ENCODE measurements around the gene PRKCH.

PRKCH gene

DNA sequence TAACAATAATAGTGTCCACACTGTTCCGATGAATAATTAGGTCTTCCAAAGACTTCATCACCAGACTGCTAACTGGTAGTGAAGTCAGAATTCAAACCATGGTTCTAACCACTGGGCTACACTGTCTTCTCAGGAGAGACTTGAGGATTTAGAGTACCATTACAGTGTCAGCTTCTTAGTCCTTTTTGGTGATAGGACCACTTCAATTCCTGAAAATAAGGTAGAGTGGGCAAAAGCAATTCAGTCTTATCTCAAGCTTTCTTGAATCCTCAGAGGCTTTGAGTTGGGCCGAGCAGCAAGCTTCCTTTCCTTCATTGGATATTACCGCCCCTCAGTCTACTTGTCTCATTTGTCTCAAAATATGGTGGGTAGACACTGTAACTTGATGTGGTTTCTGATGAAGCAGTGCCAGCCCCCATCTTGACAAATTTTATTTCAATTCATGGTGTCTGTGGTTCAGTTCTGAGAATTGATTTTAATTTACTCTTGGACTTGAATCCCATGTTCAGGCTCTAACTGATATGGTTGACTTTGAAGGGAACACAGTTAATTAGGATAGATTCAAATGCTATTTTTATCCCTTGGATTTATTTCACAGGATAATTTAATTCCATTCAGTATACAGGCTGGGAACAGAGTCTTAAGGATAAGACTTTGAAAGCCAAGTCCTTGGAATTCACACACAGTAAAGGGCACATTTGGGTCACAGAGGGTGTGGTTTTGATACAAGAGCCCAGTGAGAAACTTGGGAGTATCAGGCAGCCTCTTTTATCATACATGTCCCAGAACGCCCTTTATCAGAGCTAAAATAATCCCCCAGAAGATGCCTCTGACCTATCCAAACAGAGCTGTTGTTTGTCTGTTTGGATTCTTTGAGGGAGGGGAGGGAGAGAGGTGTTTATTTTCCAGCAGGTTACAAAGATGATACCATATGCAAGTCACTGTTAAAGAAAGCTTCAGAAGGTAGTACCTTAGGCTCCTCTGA is 167.3 kb downstream of the PRKCH start:
- TF ChIP-seq REST (IDR thresholded peaks at IDR 0.05; ENCODE audit: insufficient read depth in 1 of 2, low read depth in 2 of 2, low read length in 2 of 2) (no peak), SIN3A (IDR thresholded peaks at IDR 0.05; ENCODE audit: borderline replicate concordance, insufficient read depth, low read length) (no peak), FOXP2 (optimal IDR thresholded peaks at IDR 0.05; ENCODE audit: borderline replicate concordance, extremely low read depth, extremely low read length, insufficient read depth) (no peak), TAF1 (IDR thresholded peaks at IDR 0.05; ENCODE audit: borderline replicate concordance, insufficient read depth, low read length) (no peak), POLR2AphosphoS5 (IDR thresholded peaks at IDR 0.05; ENCODE audit: low read depth, low read length) (no peak)

GRCh38 chr14:61489512-61489911 is 168.1 kb downstream of the PRKCH start:
- TF ChIP-seq TAF1 (IDR thresholded peaks at IDR 0.05; ENCODE audit: borderline replicate concordance, insufficient read depth, low read length) (no peak), SIN3A (IDR thresholded peaks at IDR 0.05; ENCODE audit: borderline replicate concordance, insufficient read depth, low read length) (no peak), POLR2AphosphoS5 (IDR thresholded peaks at IDR 0.05; ENCODE audit: low read depth, low read length) (no peak), FOXP2 (optimal IDR thresholded peaks at IDR 0.05; ENCODE audit: borderline replicate concordance, extremely low read depth, extremely low read length, insufficient read depth) (no peak), REST (IDR thresholded peaks at IDR 0.05; ENCODE audit: insufficient read depth in 1 of 2, low read depth in 2 of 2, low read length in 2 of 2) (no peak)

GRCh38 chr14:61489932-61490331 is 168.6 kb downstream of the PRKCH start:
- TF ChIP-seq TAF1 (IDR thresholded peaks at IDR 0.05; ENCODE audit: borderline replicate concordance, insufficient read depth, low read length) (no peak), FOXP2 (optimal IDR thresholded peaks at IDR 0.05; ENCODE audit: borderline replicate concordance, extremely low read depth, extremely low read length, insufficient read depth) (no peak), REST (IDR thresholded peaks at IDR 0.05; ENCODE audit: insufficient read depth in 1 of 2, low read depth in 2 of 2, low read length in 2 of 2) (no peak), POLR2AphosphoS5 (IDR thresholded peaks at IDR 0.05; ENCODE audit: low read depth, low read length) (no peak), SIN3A (IDR thresholded peaks at IDR 0.05; ENCODE audit: borderline replicate concordance, insufficient read depth, low read length) (no peak)

DNA sequence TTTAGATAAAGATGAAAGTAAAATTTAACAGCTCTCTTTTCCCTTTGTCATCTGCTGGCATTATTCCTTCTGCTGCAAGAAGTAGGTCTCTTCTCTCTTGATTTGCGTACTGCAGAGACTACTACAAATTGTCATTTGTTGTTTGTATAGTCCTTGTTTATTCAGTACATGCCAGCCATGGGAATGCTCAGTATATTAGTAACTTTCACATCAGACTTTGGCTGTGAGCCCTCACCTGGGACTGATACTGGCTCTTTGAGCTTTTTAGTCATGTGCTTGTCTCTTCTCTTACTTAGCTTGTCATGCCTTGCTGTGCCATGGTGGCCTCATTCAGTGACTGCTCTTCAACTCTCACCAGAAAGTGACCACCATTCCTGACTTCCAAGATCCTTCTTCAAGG is 169.8 kb downstream of the PRKCH start:
- TF ChIP-seq POLR2AphosphoS5 (IDR thresholded peaks at IDR 0.05; ENCODE audit: low read depth, low read length) (no peak), TAF1 (IDR thresholded peaks at IDR 0.05; ENCODE audit: borderline replicate concordance, insufficient read depth, low read length) (no peak), FOXP2 (optimal IDR thresholded peaks at IDR 0.05; ENCODE audit: borderline replicate concordance, extremely low read depth, extremely low read length, insufficient read depth) (no peak)

- TF ChIP-seq FOXP2 (optimal IDR thresholded peaks at IDR 0.05; ENCODE audit: borderline replicate concordance, extremely low read depth, extremely low read length, insufficient read depth): no peak
Observed at GRCh38 chr14:61491876-61492434, 170.6 kb downstream of the PRKCH start.

DNA sequence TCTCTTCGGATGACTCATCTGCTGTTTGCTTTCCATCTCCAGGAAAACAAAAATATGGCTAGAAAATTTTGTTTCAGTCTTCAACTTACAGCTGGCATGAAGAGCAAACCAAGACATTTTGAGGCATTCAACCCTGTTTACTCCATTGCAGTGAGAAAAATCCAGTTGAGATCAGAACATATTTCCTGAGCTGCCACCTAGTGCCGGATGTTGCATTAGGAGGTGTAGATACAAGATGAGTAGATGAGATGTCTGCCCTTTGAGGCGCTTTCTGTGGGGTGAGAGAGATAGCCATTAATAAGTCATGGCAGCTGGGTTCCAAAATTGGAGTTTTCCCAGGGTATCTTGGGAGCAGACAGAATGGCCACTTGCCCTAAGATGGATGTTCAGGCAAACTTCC is 171.1 kb downstream of the PRKCH start:
- no peak for TF ChIP-seq TAF1 (IDR thresholded peaks at IDR 0.05; ENCODE audit: borderline replicate concordance, insufficient read depth, low read length)
- TF ChIP-seq FOXP2 (optimal IDR thresholded peaks at IDR 0.05; ENCODE audit: borderline replicate concordance, extremely low read depth, extremely low read length, insufficient read depth): no peak
- no peak for TF ChIP-seq REST (IDR thresholded peaks at IDR 0.05; ENCODE audit: insufficient read depth in 1 of 2, low read depth in 2 of 2, low read length in 2 of 2)
- no peak for TF ChIP-seq SIN3A (IDR thresholded peaks at IDR 0.05; ENCODE audit: borderline replicate concordance, insufficient read depth, low read length)
- no peak for TF ChIP-seq POLR2AphosphoS5 (IDR thresholded peaks at IDR 0.05; ENCODE audit: low read depth, low read length)
